ENCODE data around the gene PRAMEF17. TPM values are rescaled to one million over a fixed set of nuclear protein-coding genes. Genes with fewer than 3 reads are reported as not detected.
"Not testable (repeated sequence)": the region's sequence is repeated elsewhere in the genome, so short reads cannot be mapped to it uniquely, and the experiment has no call there.

PRAMEF17 gene
- total RNA-seq, 2 experiments from 2014 or later, result not detected

GRCh38 chr1:13393004-13393403 lies 3.6 kb downstream of the PRAMEF17 start:
- H3K4me1 ChIP-seq (ENCODE audit: insufficient read depth, low read length); DNase-seq; H3K27ac Mint-ChIP-seq; H3K4me1 Mint-ChIP-seq (ENCODE audit: low read depth); H3K27me3 ChIP-seq (ENCODE audit: control insufficient read depth in 1 of 2, insufficient read depth in 2 of 2, low read length in 2 of 2); H3K9me3 Mint-ChIP-seq; H3K36me3 Mint-ChIP-seq (ENCODE audit: low read depth); ATAC-seq (ENCODE audit: poor library complexity); H3K4me3 Mint-ChIP-seq; H3K4me3 ChIP-seq (ENCODE audit: low read length); H3K27me3 Mint-ChIP-seq; intact Hi-C loops (cut with DNase I, micrococcal nuclease); H3K27ac ChIP-seq (ENCODE audit: low read depth in 1 of 2, low read length in 2 of 2); CTCF ChIA-PET; POLR2A ChIA-PET; H3K36me3 ChIP-seq (ENCODE audit: insufficient read depth, low read length): not testable (repeated sequence)
- peaks cover 0 to 11% of the 10 kb centered on the region in 2 experiments for H3K9me3 ChIP-seq (ENCODE audit: control insufficient read depth in 1 of 2, insufficient read depth in 1 of 2, low read length in 2 of 2)

DNA sequence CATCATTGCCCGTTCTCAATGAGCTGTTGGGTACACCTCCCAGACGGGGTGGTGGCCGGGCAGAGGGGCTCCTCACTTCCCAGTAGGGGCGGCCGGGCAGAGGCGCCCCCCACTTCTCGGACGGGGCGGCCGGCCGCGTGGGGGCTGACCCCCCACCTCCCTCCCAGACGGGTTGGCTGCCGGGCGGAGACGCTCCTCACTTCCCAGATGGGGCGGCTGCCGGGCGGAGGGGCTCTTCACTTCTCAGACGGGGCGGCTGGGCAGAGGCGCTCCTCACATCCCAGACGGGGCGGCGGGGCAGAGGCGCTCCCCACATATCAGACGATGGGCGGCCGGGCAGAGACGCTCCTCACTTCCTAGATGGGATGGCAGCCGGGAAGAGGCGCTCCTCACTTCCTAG lies 5.3 kb downstream of the PRAMEF17 start:
- CTCF ChIA-PET; DNase-seq; intact Hi-C loops (cut with DNase I, micrococcal nuclease): not testable (repeated sequence)

GRCh38 chr1:13395311-13395710 lies 5.9 kb downstream of the PRAMEF17 start:
- not testable (repeated sequence) for H3K9me3 Mint-ChIP-seq

More for the DNA sequence above, 5.3 kb downstream of the PRAMEF17 start:
- H3K4me1 Mint-ChIP-seq (ENCODE audit: low read depth); ATAC-seq (ENCODE audit: poor library complexity); H3K36me3 Mint-ChIP-seq (ENCODE audit: low read depth); H3K4me1 ChIP-seq (ENCODE audit: insufficient read depth, low read length); H3K4me3 ChIP-seq (ENCODE audit: low read length); H3K9me3 Mint-ChIP-seq; H3K27ac Mint-ChIP-seq; H3K27me3 ChIP-seq (ENCODE audit: control insufficient read depth in 1 of 2, insufficient read depth in 2 of 2, low read length in 2 of 2); H3K27ac ChIP-seq (ENCODE audit: low read depth in 1 of 2, low read length in 2 of 2); POLR2A ChIA-PET; H3K36me3 ChIP-seq (ENCODE audit: insufficient read depth, low read length); H3K27me3 Mint-ChIP-seq; H3K4me3 Mint-ChIP-seq: not testable (repeated sequence)
- H3K9me3 ChIP-seq (ENCODE audit: control insufficient read depth in 1 of 2, insufficient read depth in 1 of 2, low read length in 2 of 2), result peaks cover 0 to 11% of the 10 kb centered on the region in 2 experiments

DNA sequence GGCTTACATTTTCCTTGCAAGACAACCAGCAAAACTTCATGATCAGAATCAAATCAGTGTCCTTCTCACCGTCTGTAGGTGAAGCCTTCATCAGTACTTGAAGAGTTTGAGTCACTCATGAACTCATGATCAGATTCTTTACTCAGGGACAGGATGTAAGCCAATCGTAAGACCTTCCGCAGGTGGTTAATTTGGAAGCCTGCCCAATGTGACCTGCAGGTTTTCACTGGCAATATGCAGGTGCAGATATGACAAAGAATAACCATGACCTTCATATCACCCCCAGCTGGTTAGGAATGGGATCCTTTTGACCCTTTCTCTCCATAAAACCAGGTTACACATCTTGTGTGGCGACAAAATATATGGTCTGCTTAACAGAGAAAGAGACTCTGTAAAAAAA lies 18.4 kb downstream of the PRAMEF17 start:
- H3K4me1 Mint-ChIP-seq (ENCODE audit: low read depth), result no peaks in the 10 kb centered on the region
- Histone ChIP-seq H3K9me3 (ENCODE audit: control insufficient read depth in 1 of 2, insufficient read depth in 1 of 2, low read length in 2 of 2) (no peaks in the 10 kb centered on the region), H3K27ac (ENCODE audit: low read depth in 1 of 2, low read length in 2 of 2) (no peak overlapping the region), H3K4me1 (ENCODE audit: insufficient read depth, low read length) (no peaks in the 10 kb centered on the region), H3K4me3 (ENCODE audit: low read length) (no peak overlapping the region), H3K27me3 (ENCODE audit: control insufficient read depth in 1 of 2, insufficient read depth in 2 of 2, low read length in 2 of 2) (no peaks in the 10 kb centered on the region), H3K36me3 (ENCODE audit: insufficient read depth, low read length) (no peaks in the 10 kb centered on the region)
- TF ChIP-seq, protein P1, sequence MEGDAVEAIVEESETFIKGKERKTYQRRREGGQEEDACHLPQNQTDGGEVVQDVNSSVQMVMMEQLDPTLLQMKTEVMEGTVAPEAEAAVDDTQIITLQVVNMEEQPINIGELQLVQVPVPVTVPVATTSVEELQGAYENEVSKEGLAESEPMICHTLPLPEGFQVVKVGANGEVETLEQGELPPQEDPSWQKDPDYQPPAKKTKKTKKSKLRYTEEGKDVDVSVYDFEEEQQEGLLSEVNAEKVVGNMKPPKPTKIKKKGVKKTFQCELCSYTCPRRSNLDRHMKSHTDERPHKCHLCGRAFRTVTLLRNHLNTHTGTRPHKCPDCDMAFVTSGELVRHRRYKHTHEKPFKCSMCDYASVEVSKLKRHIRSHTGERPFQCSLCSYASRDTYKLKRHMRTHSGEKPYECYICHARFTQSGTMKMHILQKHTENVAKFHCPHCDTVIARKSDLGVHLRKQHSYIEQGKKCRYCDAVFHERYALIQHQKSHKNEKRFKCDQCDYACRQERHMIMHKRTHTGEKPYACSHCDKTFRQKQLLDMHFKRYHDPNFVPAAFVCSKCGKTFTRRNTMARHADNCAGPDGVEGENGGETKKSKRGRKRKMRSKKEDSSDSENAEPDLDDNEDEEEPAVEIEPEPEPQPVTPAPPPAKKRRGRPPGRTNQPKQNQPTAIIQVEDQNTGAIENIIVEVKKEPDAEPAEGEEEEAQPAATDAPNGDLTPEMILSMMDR (IDR thresholded peaks at IDR 0.05), result no peak
- ATAC-seq (ENCODE audit: poor library complexity) (no peak), DNase-seq (no peak)
- intact Hi-C loops (cut with DNase I, micrococcal nuclease), result no loop called here
- H3K27ac Mint-ChIP-seq, result no peak overlapping the region
- no peaks in the 10 kb centered on the region for H3K9me3 Mint-ChIP-seq
- ChIA-PET CTCF (no interaction called here), POLR2A (no interaction called here)
- no peaks in the 10 kb centered on the region for H3K36me3 Mint-ChIP-seq (ENCODE audit: low read depth)
- H3K4me3 Mint-ChIP-seq, result no peak overlapping the region
- peaks cover 8% of the 10 kb centered on the region for H3K27me3 Mint-ChIP-seq

More at GRCh38 chr1:13395311-13395710, 5.9 kb downstream of the PRAMEF17 start:
- POLR2A ChIA-PET; H3K4me3 ChIP-seq (ENCODE audit: low read length); H3K27ac Mint-ChIP-seq; DNase-seq; H3K27me3 ChIP-seq (ENCODE audit: control insufficient read depth in 1 of 2, insufficient read depth in 2 of 2, low read length in 2 of 2); H3K4me1 Mint-ChIP-seq (ENCODE audit: low read depth); ATAC-seq (ENCODE audit: poor library complexity); H3K4me1 ChIP-seq (ENCODE audit: insufficient read depth, low read length); H3K36me3 ChIP-seq (ENCODE audit: insufficient read depth, low read length); H3K27ac ChIP-seq (ENCODE audit: low read depth in 1 of 2, low read length in 2 of 2); H3K4me3 Mint-ChIP-seq; H3K27me3 Mint-ChIP-seq; H3K36me3 Mint-ChIP-seq (ENCODE audit: low read depth); intact Hi-C loops (cut with DNase I, micrococcal nuclease); CTCF ChIA-PET: not testable (repeated sequence)
- H3K9me3 ChIP-seq (ENCODE audit: control insufficient read depth in 1 of 2, insufficient read depth in 1 of 2, low read length in 2 of 2), result peaks cover 0 to 11% of the 10 kb centered on the region in 2 experiments

GRCh38 chr1:13410150-13410549 lies 20.7 kb downstream of the PRAMEF17 start, which contains the start of gene PRAMEF20:
Gene PRAMEF20 (plus strand): TSS chr1:13410450. CDS start chr1:13416355, 5,905 bp downstream.
- not testable (repeated sequence) for H3K4me1 Mint-ChIP-seq (ENCODE audit: low read depth)

More at GRCh38 chr1:13410150-13410549, 20.7 kb downstream of the PRAMEF17 start, which contains the start of gene PRAMEF20:
- H3K36me3 Mint-ChIP-seq (ENCODE audit: low read depth); H3K27ac Mint-ChIP-seq; intact Hi-C loops (cut with DNase I, micrococcal nuclease); CTCF ChIA-PET; H3K4me3 ChIP-seq (ENCODE audit: low read length); H3K9me3 ChIP-seq (ENCODE audit: control insufficient read depth in 1 of 2, insufficient read depth in 1 of 2, low read length in 2 of 2); H3K4me1 ChIP-seq (ENCODE audit: insufficient read depth, low read length); POLR2A ChIA-PET; H3K27ac ChIP-seq (ENCODE audit: low read depth in 1 of 2, low read length in 2 of 2); H3K27me3 ChIP-seq (ENCODE audit: control insufficient read depth in 1 of 2, insufficient read depth in 2 of 2, low read length in 2 of 2); DNase-seq; ATAC-seq (ENCODE audit: poor library complexity); H3K27me3 Mint-ChIP-seq; H3K9me3 Mint-ChIP-seq; H3K4me3 Mint-ChIP-seq; H3K36me3 ChIP-seq (ENCODE audit: insufficient read depth, low read length): not testable (repeated sequence)

All from CD4-positive, alpha-beta T cell (primary cell).